Ovary (tissue), 9 donors: ENCODE data around the gene TMEM117. TPM values are rescaled to one million over a fixed set of nuclear protein-coding genes. Genes with fewer than 3 reads are reported as not detected.

Experiments used
- DNase-seq, 5 donors: peaks; one replicate each; pipeline ENCODE4 v3.0.0-alpha.2; 2019 to 2020
- H3K27ac ChIP-seq, 2 donors: fragments of 200-600 bp; one replicate each; pipeline versions ENCODE4 v1.5.1 to v1.8.0; 2019 to 2022
- H3K27me3 ChIP-seq: fragments of 200-600 bp; one replicate; pipeline ENCODE4 v1.8.0; 2022
- H3K36me3 ChIP-seq: fragments of 200-600 bp; sonication (generic); one replicate; pipeline ENCODE4 v1.5.1; 2019
- H3K4me1 ChIP-seq: one replicate; pipeline ENCODE4 v1.8.1; 2013; ENCODE audit warnings: mild to moderate bottlenecking, moderate library complexity; ENCODE audit not compliant: insufficient read depth
- H3K4me3 ChIP-seq: fragments of 200-600 bp; sonication (generic); one replicate; pipeline ENCODE4 v1.5.1; 2017
- H3K9me3 ChIP-seq, 2 donors: fragments of 200-600 bp in 1 of 2; sonication (generic) in 1 of 2; one replicate each; pipeline versions ENCODE4 v1.5.1 to v1.8.1; 2013 to 2019; ENCODE audit warnings: mild to moderate bottlenecking in 1 of 2, moderate library complexity in 1 of 2
- EP300 ChIP-seq: sonication (generic); formaldehyde crosslinking; IDR thresholded peaks from one replicate; pipeline ENCODE4 v1.6.1; 2017; ENCODE audit warnings: antibody characterized with exemption
- POLR2A ChIP-seq: fragments of 450-650 bp; IDR thresholded peaks from one replicate; pipeline ENCODE4 v1.6.1; 2017; ENCODE audit warnings: antibody characterized with exemption, mild to moderate bottlenecking, moderate library complexity
- WGBS, 3 donors: extraction: QIAGEN DNeasy Blood & Tissue Kit in 1 of 3; methylation state at CpG; one replicate each; pipeline versions ENCODE4 v1.1.5 to v1.1.7; 2013 to 2017; 5-methylcytosine and 5-hydroxymethylcytosine counted together
- intact Hi-C, 4 donors: fragments of 100-400 bp; cut with DNase I; formaldehyde crosslinking; loops; one replicate each; pipeline versions ENCODE4 v1.11.0 to v1.15.1; 2022 to 2023
- polyA plus RNA-seq, 2 donors: library from polyadenylated mRNA; stranded (reverse); fragments of 200-250 nt in 1 of 2; fragments of 350-450 nt in 1 of 2; fragmentation: Illumina TruSeq in 1 of 2; extraction: RNeasy Lipid Tissue Mini Kit (QIAGEN cat#74804) in 1 of 2; gene quantifications; one replicate each; pipeline ENCODE4 v1.2.3, GENCODE V29; 2013 to 2014
- total RNA-seq, 7 donors: library from RNA; depleted of rRNA in 2 of 7; stranded (reverse); fragments of >200 nt in 2 of 7; fragmentation: NEBNext Ultra II Directional in 3 of 7; extraction: Animal tissue kit (Norgen Biotek cat#: 25700) in 3 of 7; gene quantifications; one replicate each; pipeline versions ENCODE4 v1.1.0 to v1.2.4, GENCODE V29; 2016 to 2023
- TF ChIP-seq, protein P1 (sequence below), 3 donors: fragments of 450-650 bp in 2 of 3; fragments of 200-600 bp in 1 of 3; IDR thresholded peaks; one replicate each; pipeline versions ENCODE4 v1.5.1 to v1.8.0; 2016 to 2022; ENCODE audit warnings: antibody characterized with exemption in 3 of 3, mild to moderate bottlenecking in 1 of 3
- donor health status: DM: no; HTN: no; CAD: no; lungs with moderate emphysema.
- donor health status: DM: no; HTN: no; CAD: no.
- donor health status: Bipolar disorder and iron deficiency.
- donor health status: DM: yes; HTN: yes; CAD: no.
- donor health status: DM: no; HTN: no; CAD: no.
- donor health status: DM: yes; HTN: yes; CAD: no.

TMEM117 gene
- total and polyA plus RNA-seq, 9 donors, result 3.5 to 19.3 (median 6.3) TPM

DNA sequence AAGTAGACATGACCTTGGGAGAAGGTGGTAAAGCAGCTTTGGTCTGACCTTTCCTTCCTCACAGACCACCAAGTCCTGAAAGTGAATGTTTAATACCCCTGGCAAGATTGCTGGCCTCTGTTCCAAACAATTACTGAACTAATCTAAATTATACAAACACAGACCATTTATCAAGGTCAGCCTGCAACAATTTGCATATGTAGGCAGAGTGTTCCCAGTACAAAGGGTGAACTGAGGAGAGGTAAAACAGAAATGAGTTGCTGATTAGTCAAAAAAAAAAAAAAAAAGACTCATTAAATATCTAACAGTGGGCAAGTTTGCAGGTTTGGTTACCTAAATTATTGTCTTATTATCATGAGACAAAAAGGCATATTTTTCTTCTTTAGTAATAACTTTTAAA, 506.5 kb downstream of the TMEM117 start:
- Histone ChIP-seq H3K4me1 (no peaks in the 10 kb centered on the region), H3K27ac (no peak overlapping the region), H3K27me3 (no peaks in the 10 kb centered on the region), H3K4me3 (no peak overlapping the region), H3K36me3 (no peaks in the 10 kb centered on the region), H3K9me3 (no peaks in the 10 kb centered on the region)
- no peak for DNase-seq
- TF ChIP-seq EP300 (no peak), POLR2A (no peak)
- TF ChIP-seq, protein P1, sequence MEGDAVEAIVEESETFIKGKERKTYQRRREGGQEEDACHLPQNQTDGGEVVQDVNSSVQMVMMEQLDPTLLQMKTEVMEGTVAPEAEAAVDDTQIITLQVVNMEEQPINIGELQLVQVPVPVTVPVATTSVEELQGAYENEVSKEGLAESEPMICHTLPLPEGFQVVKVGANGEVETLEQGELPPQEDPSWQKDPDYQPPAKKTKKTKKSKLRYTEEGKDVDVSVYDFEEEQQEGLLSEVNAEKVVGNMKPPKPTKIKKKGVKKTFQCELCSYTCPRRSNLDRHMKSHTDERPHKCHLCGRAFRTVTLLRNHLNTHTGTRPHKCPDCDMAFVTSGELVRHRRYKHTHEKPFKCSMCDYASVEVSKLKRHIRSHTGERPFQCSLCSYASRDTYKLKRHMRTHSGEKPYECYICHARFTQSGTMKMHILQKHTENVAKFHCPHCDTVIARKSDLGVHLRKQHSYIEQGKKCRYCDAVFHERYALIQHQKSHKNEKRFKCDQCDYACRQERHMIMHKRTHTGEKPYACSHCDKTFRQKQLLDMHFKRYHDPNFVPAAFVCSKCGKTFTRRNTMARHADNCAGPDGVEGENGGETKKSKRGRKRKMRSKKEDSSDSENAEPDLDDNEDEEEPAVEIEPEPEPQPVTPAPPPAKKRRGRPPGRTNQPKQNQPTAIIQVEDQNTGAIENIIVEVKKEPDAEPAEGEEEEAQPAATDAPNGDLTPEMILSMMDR (IDR thresholded peaks at IDR 0.05), result no peak
- intact Hi-C loops, result no loop called here

DNA sequence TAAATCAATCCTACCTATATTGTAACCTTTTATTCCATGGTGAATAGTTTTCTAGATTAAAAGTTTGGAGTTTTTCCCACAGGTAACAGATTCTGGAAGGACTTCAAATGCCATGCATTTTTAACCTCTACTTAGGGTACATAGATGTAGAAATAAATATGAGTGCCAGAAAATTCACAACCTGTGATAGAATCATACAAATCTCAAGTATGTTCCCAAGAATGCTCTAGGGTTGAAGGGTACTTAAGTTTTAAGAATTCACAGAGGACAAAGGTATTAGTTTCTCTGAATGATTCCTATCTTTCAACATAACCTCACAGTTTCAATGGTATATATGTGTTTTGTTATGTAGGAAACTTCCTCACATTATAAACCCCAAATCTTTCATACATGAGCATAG, 511.3 kb downstream of the TMEM117 start:
- H3K27ac ChIP-seq, result no peak overlapping the region
- TF ChIP-seq EP300, result no peak
- TF ChIP-seq, protein P1 (IDR thresholded peaks at IDR 0.05), result no peak
- TF ChIP-seq POLR2A, result no peak

DNA sequence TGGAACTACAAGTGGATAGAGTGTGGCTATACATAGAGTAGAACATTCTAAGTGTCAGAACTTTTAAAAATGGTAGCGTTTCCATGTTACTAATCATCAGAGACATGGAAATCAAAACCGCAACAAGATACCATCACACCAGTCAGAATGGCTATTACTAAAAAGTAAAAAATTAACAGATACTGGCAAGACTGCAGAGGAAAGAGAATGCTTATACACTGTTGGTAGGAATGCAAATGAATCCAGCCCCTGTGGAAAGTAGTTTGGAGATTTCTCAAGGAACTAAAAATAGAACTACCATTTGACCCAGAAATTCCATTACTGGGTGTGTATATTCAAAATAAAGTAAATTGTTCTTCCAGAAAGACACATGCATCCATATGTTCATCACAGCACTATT, 521.6 kb downstream of the TMEM117 start:
- WGBS, 3 donors, result 97 to 98% (median 97%) methylated on average over 2 of the region's 2 CpGs
- Histone ChIP-seq H3K27me3 (no peaks in the 10 kb centered on the region), H3K4me3 (no peak overlapping the region), H3K4me1 (no peaks in the 10 kb centered on the region), H3K9me3 (no peaks in the 10 kb centered on the region), H3K36me3 (no peaks in the 10 kb centered on the region), H3K27ac (no peak overlapping the region)
- DNase-seq, result no peak
- intact Hi-C loops, result no loop called here
- TF ChIP-seq EP300, result no peak
- TF ChIP-seq, protein P1 (IDR thresholded peaks at IDR 0.05), result no peak
- TF ChIP-seq POLR2A, result no peak

More for the DNA sequence above, 511.3 kb downstream of the TMEM117 start:
- no peak for DNase-seq
- H3K4me3 ChIP-seq, result no peak overlapping the region
- H3K27me3 ChIP-seq, result no peaks in the 10 kb centered on the region
- H3K4me1 ChIP-seq, result no peaks in the 10 kb centered on the region
- no peaks in the 10 kb centered on the region for H3K36me3 ChIP-seq
- intact Hi-C loops, result no loop called here
- H3K9me3 ChIP-seq, result no peaks in the 10 kb centered on the region

DNA sequence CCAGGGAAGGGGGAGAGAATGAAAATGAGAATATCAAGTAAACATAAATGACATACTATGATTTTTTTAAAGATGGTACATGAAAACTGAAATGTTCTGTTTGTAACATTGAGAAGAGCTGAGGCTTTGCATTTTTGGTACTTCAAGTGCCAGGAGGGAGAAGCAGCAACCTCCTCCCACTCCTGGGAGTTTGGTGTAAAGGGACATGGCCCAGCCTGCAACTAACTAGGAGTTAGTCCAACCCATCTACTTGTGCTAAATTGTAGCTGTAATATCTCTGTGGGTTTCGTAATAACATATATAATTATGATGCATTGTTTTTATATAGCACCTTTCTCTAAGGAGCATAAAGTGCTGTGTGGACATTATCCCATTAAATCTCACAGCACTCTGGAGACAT, 522.8 kb downstream of the TMEM117 start:
- WGBS, 3 donors, result 88 to 95% (median 90%) methylated on average over 1 of the region's 1 CpG
- no peak overlapping the region for H3K4me3 ChIP-seq
- DNase-seq, result no peak
- H3K4me1 ChIP-seq, result no peaks in the 10 kb centered on the region
- no peaks in the 10 kb centered on the region for H3K36me3 ChIP-seq
- TF ChIP-seq POLR2A (no peak), EP300 (no peak)
- TF ChIP-seq, protein P1 (IDR thresholded peaks at IDR 0.05), result no peak
- no peak overlapping the region for H3K27ac ChIP-seq
- no peaks in the 10 kb centered on the region for H3K27me3 ChIP-seq
- H3K9me3 ChIP-seq, result no peaks in the 10 kb centered on the region
- intact Hi-C loops, result no loop called here

GRCh38 chr12:44362947-44363346, 527.1 kb downstream of the TMEM117 start:
- Histone ChIP-seq H3K9me3 (no peaks in the 10 kb centered on the region), H3K4me3 (no peak overlapping the region), H3K27me3 (no peaks in the 10 kb centered on the region), H3K36me3 (no peaks in the 10 kb centered on the region), H3K27ac (no peak overlapping the region), H3K4me1 (no peaks in the 10 kb centered on the region)
- 83 to 90% (median 85%) methylated on average over 2 of the region's 2 CpGs for WGBS, 3 donors
- intact Hi-C loops, result no loop called here
- TF ChIP-seq EP300 (no peak), POLR2A (no peak)
- TF ChIP-seq, protein P1 (IDR thresholded peaks at IDR 0.05), result no peak
- DNase-seq, result no peak
